ENCODE results near the gene LCN10. TPM values are rescaled to one million over a fixed set of nuclear protein-coding genes. Genes with fewer than 3 reads are reported as not detected.
A peak's percentile ranks its signal among the peaks of the same experiment; 100 is the strongest.

Gene LCN10
- total and polyA plus RNA-seq, 2 of the 13 experiments (the other 11 are each of a cell fraction or from before 2014, with no cell fraction given): 0.53 to 0.61 TPM

GRCh38 chr9:136740971-136741882, 1.5 kb downstream of the LCN10 start (continued):
- TF ChIP-seq ZNF446 (CRISPR knock-in tag; IDR thresholded peaks at IDR 0.05) (peak; percentile 66; the same call in 1 of the 2 replicates), POGK (CRISPR knock-in tag; conservative IDR thresholded peaks at IDR 0.05) (no peak), SUZ12 (IDR thresholded peaks at IDR 0.05; ENCODE audit: low read depth, low read length) (no peak), KDM4B (CRISPR knock-in tag; IDR thresholded peaks at IDR 0.05) (no peak), ZNF546 (CRISPR knock-in tag; conservative IDR thresholded peaks at IDR 0.05) (no peak), ESRRA (CRISPR knock-in tag; IDR thresholded peaks at IDR 0.05; ENCODE audit: low read depth) (no peak), CERS6 (CRISPR knock-in tag; IDR thresholded peaks at IDR 0.05) (no peak), MXI1 (IDR thresholded peaks at IDR 0.05; ENCODE audit: borderline replicate concordance, low read depth, low read length) (no peak), ZBTB40 (IDR thresholded peaks at IDR 0.05) (no peak), ZBTB40 (CRISPR knock-in tag; IDR thresholded peaks at IDR 0.05) (peak; percentile 32; the same call in 1 of the 2 replicates), ZNF841 (CRISPR knock-in tag; IDR thresholded peaks at IDR 0.05; ENCODE audit: borderline replicate concordance) (no peak), ZMAT5 (CRISPR knock-in tag; IDR thresholded peaks at IDR 0.05; ENCODE audit: borderline replicate concordance, low read depth) (no peak), STAT6 (CRISPR knock-in tag; IDR thresholded peaks at IDR 0.05; ENCODE audit: borderline replicate concordance) (no peak)
